GM23248 (cell line): ENCODE results near the gene SRPK2. TPM values are rescaled to one million over a fixed set of nuclear protein-coding genes. Genes with fewer than 3 reads are reported as not detected.

Experiments used
- DNase-seq: peaks from one replicate; pipeline ENCODE4 v3.0.0-alpha.2; 2015
- H2AFZ ChIP-seq: fragments of 200-600 bp; sonication (generic); 2 replicates; pipeline ENCODE4 v1.6.1; 2016; ENCODE audit warnings: antibody characterized with exemption
- H3F3A ChIP-seq: fragments of 200-600 bp; sonication (generic); 2 replicates; pipeline ENCODE4 v1.6.1; 2016; ENCODE audit warnings: mild to moderate bottlenecking, antibody characterized with exemption, mixed run types; ENCODE audit not compliant: insufficient read depth
- H3K27ac ChIP-seq: fragments of 200-600 bp; sonication (generic); 2 replicates; pipeline ENCODE4 v1.5.1; 2016; ENCODE audit warnings: mild to moderate bottlenecking
- H3K27me3 ChIP-seq: fragments of 200-600 bp; sonication (generic); replicated peaks from 2 replicates; pipeline ENCODE4 v1.6.1; 2016; ENCODE audit warnings: mild to moderate bottlenecking; ENCODE audit not compliant: insufficient read depth
- H3K36me3 ChIP-seq: fragments of 200-600 bp; sonication (generic); 2 replicates; pipeline ENCODE4 v1.6.1; 2016; ENCODE audit warnings: low read depth, mild to moderate bottlenecking
- H3K4me1 ChIP-seq: fragments of 200-600 bp; sonication (generic); 2 replicates; pipeline ENCODE4 v1.6.1; 2016; ENCODE audit warnings: mild to moderate bottlenecking; ENCODE audit not compliant: insufficient read depth
- H3K4me2 ChIP-seq: fragments of 200-600 bp; sonication (generic); one replicate; pipeline ENCODE4 v1.6.1; 2016; ENCODE audit warnings: mild to moderate bottlenecking; ENCODE audit not compliant: unreplicated experiment
- H3K4me3 ChIP-seq: fragments of 200-600 bp; sonication (generic); 2 replicates; pipeline ENCODE4 v1.5.1; 2016; ENCODE audit warnings: mild to moderate bottlenecking
- H3K79me2 ChIP-seq: fragments of 200-600 bp; sonication (generic); 2 replicates; pipeline ENCODE4 v1.6.1; 2016; ENCODE audit warnings: mild to moderate bottlenecking; ENCODE audit not compliant: insufficient read depth
- H3K9ac ChIP-seq: fragments of 200-600 bp; sonication (generic); 2 replicates; pipeline ENCODE4 v1.6.1; 2016; ENCODE audit warnings: mild to moderate bottlenecking
- H3K9me2 ChIP-seq: fragments of 200-600 bp; sonication (generic); 2 replicates; pipeline ENCODE4 v1.6.1; 2016; ENCODE audit warnings: mixed run types, mild to moderate bottlenecking, moderate library complexity; ENCODE audit not compliant: insufficient read depth
- H3K9me3 ChIP-seq: fragments of 200-600 bp; sonication (generic); one replicate; pipeline ENCODE4 v1.6.1; 2017; ENCODE audit warnings: low read depth
- H4K20me1 ChIP-seq: fragments of 200-600 bp; sonication (generic); 2 replicates; pipeline ENCODE4 v1.6.0; 2016; ENCODE audit not compliant: insufficient read depth
- EZH2 ChIP-seq: fragments of 200-600 bp; sonication (generic); IDR thresholded peaks from 2 replicates; pipeline ENCODE4 v1.6.1; 2018; ENCODE audit warnings: antibody characterized with exemption, mild to moderate bottlenecking; ENCODE audit not compliant: insufficient read depth, poor library complexity, severe bottlenecking
- EZH2phosphoT487 ChIP-seq: fragments of 200-600 bp; sonication (generic); IDR thresholded peaks from 2 replicates; pipeline ENCODE4 v1.6.1; 2018; ENCODE audit warnings: antibody characterized with exemption, moderate library complexity, mild to moderate bottlenecking, low read depth; ENCODE audit not compliant: insufficient read depth
- WGBS, 2 experiments: methylation state at CpG; one replicate each; pipeline ENCODE4 v1.1.6; 2015 to 2017; ENCODE audit warnings: low lambda C conversion rate in 2 of 2, low coverage in 1 of 2; ENCODE audit errors: missing lambda C conversion rate in 2 of 2; 5-methylcytosine and 5-hydroxymethylcytosine counted together
- in situ Hi-C: fragments of 300-500 bp; cut with MboI; formaldehyde crosslinking; loops from 2 replicates; pipeline ENCODE4 v1.15.0; 2020
- polyA plus RNA-seq: library from polyadenylated mRNA; unstranded; fragments of >200 nt; fragmentation: Nextera tagmentation; extraction: Ambion mirVana; gene quantifications from 2 replicates; pipeline ENCODE4 v1.2.1, GENCODE V29; 2016
- total RNA-seq: library from RNA; depleted of rRNA; stranded (reverse); fragments of >200 nt; shearing (Covaris generic); gene quantifications from 2 replicates; pipeline ENCODE4 v1.2.3, GENCODE V29; 2014

Gene SRPK2
- total and polyA plus RNA-seq, 2 experiments from 2014 or later = 53.1 to 85.2 TPM

DNA sequence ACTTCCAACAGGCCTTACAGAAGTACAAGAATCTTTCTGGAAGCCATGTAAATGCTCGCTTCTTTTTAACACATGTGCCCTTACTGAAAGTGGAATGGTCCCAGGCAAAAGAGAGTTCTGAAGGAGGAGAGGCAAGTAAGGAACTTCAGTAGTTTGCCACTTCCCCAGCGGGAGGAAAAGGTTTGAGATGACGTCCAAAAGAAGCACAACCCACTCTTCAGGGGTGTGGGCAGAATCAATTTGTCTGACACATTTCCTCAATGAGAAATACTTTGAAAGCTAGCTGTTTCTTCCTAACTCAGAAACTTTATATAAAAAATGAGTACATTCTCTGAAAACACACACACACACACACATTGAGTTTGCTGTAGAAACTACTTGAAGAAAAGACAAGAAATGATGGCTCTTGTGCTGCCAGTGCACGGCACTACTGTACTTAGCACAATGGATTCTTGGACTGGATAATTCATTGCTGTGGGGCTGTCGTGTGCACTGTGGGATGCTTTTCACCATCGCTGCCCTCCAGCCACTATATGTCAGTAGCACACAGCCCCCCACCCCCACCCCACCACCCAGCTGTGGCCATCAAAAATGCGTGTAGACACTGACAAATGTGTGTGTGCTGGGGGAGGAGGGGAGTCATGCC is 183.0 kb downstream of the SRPK2 start:
- Histone ChIP-seq H3K36me3 (no peaks in the 10 kb centered on the region), H2AFZ (no peak overlapping the region), H3K4me3 (no peak overlapping the region), H3F3A (no peaks in the 10 kb centered on the region), H3K27me3 (no peaks in the 10 kb centered on the region), H4K20me1 (peaks cover 4% of the 10 kb centered on the region; the same call in 1 of the 2 replicates), H3K27ac (no peak overlapping the region), H3K9me2 (no peaks in the 10 kb centered on the region; the same call in 1 of the 2 replicates), H3K9ac (no peak overlapping the region), H3K9me3 (no peaks in the 10 kb centered on the region), H3K4me1 (no peaks in the 10 kb centered on the region), H3K79me2 (peaks cover 74% of the 10 kb centered on the region), H3K4me2 (no peak overlapping the region)
- no peak for DNase-seq
- WGBS, 2 experiments = 79 to 84% methylated on average over 7 of the region's 7 CpGs
- TF ChIP-seq EZH2 (no peak), EZH2phosphoT487 (no peak)
- in situ Hi-C loops = no loop called here

DNA sequence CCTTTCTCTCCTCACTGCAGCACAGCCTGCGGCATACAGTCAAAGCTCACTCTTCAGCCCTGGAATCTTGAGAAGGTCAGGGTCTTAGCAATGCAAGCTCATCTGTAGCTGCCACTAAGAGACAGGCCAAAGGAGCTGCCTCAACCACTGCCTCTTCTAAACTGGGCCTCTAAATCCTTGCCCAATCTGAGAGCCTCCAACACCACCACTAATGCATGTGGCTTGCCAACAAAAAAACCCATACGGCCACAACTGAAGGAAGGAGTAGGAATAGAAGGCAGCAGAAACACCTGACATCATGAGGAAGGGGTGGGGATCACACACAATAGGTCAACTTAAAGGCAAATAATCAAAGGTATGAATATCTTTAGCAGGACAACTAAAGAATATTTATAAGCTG is 183.8 kb downstream of the SRPK2 start:
- no peak overlapping the region for H3K27ac ChIP-seq
- DNase-seq = no peak
- H3F3A ChIP-seq = no peaks in the 10 kb centered on the region
- in situ Hi-C loops = no loop called here
- H3K9me2 ChIP-seq = no peaks in the 10 kb centered on the region; the same call in 1 of the 2 replicates
- H2AFZ ChIP-seq = no peak overlapping the region
- no peaks in the 10 kb centered on the region for H3K36me3 ChIP-seq
- peaks cover 66% of the 10 kb centered on the region for H3K79me2 ChIP-seq
- H4K20me1 ChIP-seq = peaks cover 5% of the 10 kb centered on the region; the same call in 1 of the 2 replicates
- no peak for TF ChIP-seq EZH2phosphoT487
- TF ChIP-seq EZH2 = no peak
- H3K9me3 ChIP-seq = no peaks in the 10 kb centered on the region
- no peak overlapping the region for H3K4me2 ChIP-seq
- no peak overlapping the region for H3K9ac ChIP-seq
- no peak overlapping the region for H3K4me3 ChIP-seq
- no peaks in the 10 kb centered on the region for H3K4me1 ChIP-seq
- WGBS, 2 experiments = 88 to 95% methylated on average over 2 of the region's 2 CpGs
- no peaks in the 10 kb centered on the region for H3K27me3 ChIP-seq

- Histone ChIP-seq H3K27me3 (no peaks in the 10 kb centered on the region), H3K9me2 (no peaks in the 10 kb centered on the region; the same call in 1 of the 2 replicates), H3F3A (no peaks in the 10 kb centered on the region), H3K27ac (no peak overlapping the region), H3K9ac (no peak overlapping the region), H4K20me1 (peaks cover 5% of the 10 kb centered on the region; the same call in 1 of the 2 replicates), H3K4me2 (no peak overlapping the region), H3K9me3 (no peaks in the 10 kb centered on the region), H3K4me3 (no peak overlapping the region), H3K4me1 (no peaks in the 10 kb centered on the region), H2AFZ (no peak overlapping the region), H3K79me2 (peaks cover 62% of the 10 kb centered on the region), H3K36me3 (no peaks in the 10 kb centered on the region)
- in situ Hi-C loops = no loop called here
- 93 to 95% methylated on average over 9 of the region's 9 CpGs for WGBS, 2 experiments
- TF ChIP-seq EZH2 (no peak), EZH2phosphoT487 (no peak)
- no peak for DNase-seq
Observed at GRCh38 chr7:105204520-105204919, 184.2 kb downstream of the SRPK2 start.

- no peaks in the 10 kb centered on the region for H3K9me2 ChIP-seq
- H3K27me3 ChIP-seq = no peaks in the 10 kb centered on the region
- H3K4me3 ChIP-seq = no peak overlapping the region
- H4K20me1 ChIP-seq = peaks cover 5% of the 10 kb centered on the region; the same call in 1 of the 2 replicates
- no peak overlapping the region for H3K9ac ChIP-seq
- no peak overlapping the region for H3K27ac ChIP-seq
- no peak for DNase-seq
- H3K79me2 ChIP-seq = peaks cover 50% of the 10 kb centered on the region
- no peak overlapping the region for H3K4me2 ChIP-seq
- peaks cover 5% of the 10 kb centered on the region for H3F3A ChIP-seq
- H3K9me3 ChIP-seq = no peaks in the 10 kb centered on the region
- no peak for TF ChIP-seq EZH2phosphoT487
- no peak for TF ChIP-seq EZH2
- H3K36me3 ChIP-seq = no peaks in the 10 kb centered on the region
- no peak overlapping the region for H2AFZ ChIP-seq
- in situ Hi-C loops = no loop called here
- peaks cover 18% of the 10 kb centered on the region for H3K4me1 ChIP-seq
- WGBS, 2 experiments = 81 to 83% methylated on average over 3 of the region's 3 CpGs
Observed at GRCh38 chr7:105202616-105203015, 186.1 kb downstream of the SRPK2 start.

DNA sequence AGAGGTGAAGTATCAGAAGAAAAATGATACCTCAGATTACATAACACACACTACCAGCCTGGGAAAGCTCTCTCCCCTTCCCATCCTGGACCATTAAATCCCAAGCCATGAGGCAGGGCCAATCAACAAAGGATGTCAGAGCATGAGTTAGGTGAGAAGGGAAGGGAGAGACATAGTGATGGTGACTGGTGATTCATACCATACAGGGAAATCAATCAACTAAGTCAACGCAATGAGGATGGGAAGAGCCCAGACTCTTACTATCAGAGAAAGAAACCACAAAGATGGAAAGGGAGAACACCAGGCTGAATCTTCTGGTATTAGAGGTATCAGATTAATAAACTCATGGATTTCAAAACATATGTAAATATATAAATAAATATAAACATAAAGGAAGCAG is 189.3 kb downstream of the SRPK2 start:
- 100% methylated on average over 1 of the region's 1 CpG for WGBS, 2 experiments
- Histone ChIP-seq H3K36me3 (no peaks in the 10 kb centered on the region), H3K79me2 (peaks cover 48% of the 10 kb centered on the region), H3K9ac (no peak overlapping the region), H3K9me3 (no peaks in the 10 kb centered on the region), H3K9me2 (no peaks in the 10 kb centered on the region), H3F3A (peaks cover 10% of the 10 kb centered on the region), H3K4me2 (no peak overlapping the region), H3K4me1 (peaks cover 23% of the 10 kb centered on the region), H3K27me3 (no peaks in the 10 kb centered on the region), H3K27ac (no peak overlapping the region), H3K4me3 (no peak overlapping the region), H2AFZ (no peak overlapping the region), H4K20me1 (peaks cover 11% of the 10 kb centered on the region; the same call in 1 of the 2 replicates)
- TF ChIP-seq EZH2phosphoT487 (no peak), EZH2 (no peak)
- DNase-seq = no peak
- in situ Hi-C loops = no loop called here
